ENCODE results near the gene UCKL1.

DNA sequence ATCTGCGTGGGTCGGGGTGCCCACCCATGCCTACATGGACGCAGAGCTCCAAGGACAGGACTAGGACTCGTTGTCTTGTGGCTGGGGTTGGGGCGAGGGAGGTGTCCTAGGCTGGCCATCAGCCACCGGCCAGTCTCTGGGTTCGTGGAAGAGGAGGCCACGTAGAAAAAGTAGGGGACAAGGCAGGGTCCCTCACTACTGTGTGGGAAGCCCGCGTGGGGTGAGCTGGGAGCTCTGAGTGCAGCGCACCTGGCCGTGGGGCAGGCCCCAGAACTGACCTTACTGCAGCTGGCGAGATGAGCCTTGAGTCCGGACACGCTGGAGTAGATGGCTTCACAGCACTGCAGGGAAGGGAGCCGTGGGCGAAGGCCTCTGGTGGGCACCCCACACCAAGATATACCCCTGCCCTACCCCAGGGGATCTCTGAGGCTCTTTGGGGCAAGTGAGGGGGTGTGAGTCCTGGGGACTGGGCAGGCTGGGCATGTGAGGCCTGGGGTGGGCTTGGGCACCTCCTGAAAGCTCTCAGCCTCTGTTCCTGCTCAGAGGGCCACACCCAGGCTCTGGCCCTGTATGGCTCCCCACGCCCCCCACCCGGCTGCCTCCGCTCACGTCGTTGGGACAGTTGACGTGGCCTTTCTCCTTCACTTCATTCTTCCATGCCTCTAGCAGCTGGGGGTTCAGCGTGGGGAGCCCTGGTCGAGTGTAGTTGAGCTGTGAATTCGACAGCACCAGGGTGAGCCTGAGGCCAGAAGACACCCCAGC is 5.6 kb upstream of the UCKL1 start:
- TF ChIP-seq, protein P1, sequence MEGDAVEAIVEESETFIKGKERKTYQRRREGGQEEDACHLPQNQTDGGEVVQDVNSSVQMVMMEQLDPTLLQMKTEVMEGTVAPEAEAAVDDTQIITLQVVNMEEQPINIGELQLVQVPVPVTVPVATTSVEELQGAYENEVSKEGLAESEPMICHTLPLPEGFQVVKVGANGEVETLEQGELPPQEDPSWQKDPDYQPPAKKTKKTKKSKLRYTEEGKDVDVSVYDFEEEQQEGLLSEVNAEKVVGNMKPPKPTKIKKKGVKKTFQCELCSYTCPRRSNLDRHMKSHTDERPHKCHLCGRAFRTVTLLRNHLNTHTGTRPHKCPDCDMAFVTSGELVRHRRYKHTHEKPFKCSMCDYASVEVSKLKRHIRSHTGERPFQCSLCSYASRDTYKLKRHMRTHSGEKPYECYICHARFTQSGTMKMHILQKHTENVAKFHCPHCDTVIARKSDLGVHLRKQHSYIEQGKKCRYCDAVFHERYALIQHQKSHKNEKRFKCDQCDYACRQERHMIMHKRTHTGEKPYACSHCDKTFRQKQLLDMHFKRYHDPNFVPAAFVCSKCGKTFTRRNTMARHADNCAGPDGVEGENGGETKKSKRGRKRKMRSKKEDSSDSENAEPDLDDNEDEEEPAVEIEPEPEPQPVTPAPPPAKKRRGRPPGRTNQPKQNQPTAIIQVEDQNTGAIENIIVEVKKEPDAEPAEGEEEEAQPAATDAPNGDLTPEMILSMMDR (IDR thresholded peaks at IDR 0.05) = no peak
- no peak for TF ChIP-seq EZH2 (IDR thresholded peaks at IDR 0.05)
- TF ChIP-seq EZH2phosphoT487 (IDR thresholded peaks at IDR 0.05) = no peak

Measured in neural progenitor cell (in vitro differentiated cells).